Measurements from ENCODE around the gene UQCRFS1. TPM values are rescaled to one million over a fixed set of nuclear protein-coding genes. Genes with fewer than 3 reads are reported as not detected.
"Not testable (repeated sequence)": the region's sequence is repeated elsewhere in the genome, so short reads cannot be mapped to it uniquely, and the experiment has no call there.

UQCRFS1 gene
- total RNA-seq, 3 donors from 2014 or later = 53.7 to 68.8 (median 68.5) TPM

GRCh38 chr19:29212356-29212647 lies 649 bp downstream of the UQCRFS1 start:
- Histone ChIP-seq H3K9me3 (no peaks in the 10 kb centered on the region), H3K4me3 (peak overlapping the region; percentile 95), H3K4me1 (ENCODE audit: low read depth) (peaks cover 23% of the 10 kb centered on the region), H3K36me3 (ENCODE audit: low read depth) (no peaks in the 10 kb centered on the region)
- TF ChIP-seq CTCF (IDR thresholded peaks at IDR 0.05) = no peak
- intact Hi-C loops (cut with DNase I, micrococcal nuclease) = no loop called here
- ATAC-seq (no peak), DNase-seq (no peak)

GRCh38 chr19:29211562-29212355 lies 1.2 kb downstream of the UQCRFS1 start:
- intact Hi-C loops (cut with DNase I, micrococcal nuclease) = no loop called here
- Histone ChIP-seq H3K4me1 (ENCODE audit: low read depth) (peaks cover 23% of the 10 kb centered on the region), H3K36me3 (ENCODE audit: low read depth) (no peaks in the 10 kb centered on the region), H3K9me3 (no peaks in the 10 kb centered on the region), H3K4me3 (peak overlapping the region; percentile 95)
- DNase-seq = peak in 1 of 3 donors; percentile 34
- peak; percentile 3 for ATAC-seq
- no peak for TF ChIP-seq CTCF (IDR thresholded peaks at IDR 0.05)

GRCh38 chr19:29211041-29211440 lies 1.9 kb downstream of the UQCRFS1 start:
- H3K36me3 ChIP-seq (ENCODE audit: low read depth); intact Hi-C loops (cut with DNase I, micrococcal nuclease); ATAC-seq; DNase-seq; H3K4me3 ChIP-seq; H3K9me3 ChIP-seq: not testable (repeated sequence)
- peaks cover 23% of the 10 kb centered on the region for H3K4me1 ChIP-seq (ENCODE audit: low read depth)

GRCh38 chr19:29210502-29210901 lies 2.4 kb downstream of the UQCRFS1 start:
- H3K9me3 ChIP-seq; H3K4me3 ChIP-seq; DNase-seq; ATAC-seq; H3K36me3 ChIP-seq (ENCODE audit: low read depth); intact Hi-C loops (cut with DNase I, micrococcal nuclease): not testable (repeated sequence)
- H3K4me1 ChIP-seq (ENCODE audit: low read depth) = peaks cover 23% of the 10 kb centered on the region

- peaks cover 19% of the 10 kb centered on the region for H3K4me1 ChIP-seq (ENCODE audit: low read depth)
- ATAC-seq; H3K36me3 ChIP-seq (ENCODE audit: low read depth); DNase-seq; intact Hi-C loops (cut with DNase I, micrococcal nuclease); H3K4me3 ChIP-seq; H3K9me3 ChIP-seq: not testable (repeated sequence)
These were observed 5.4 kb downstream of the UQCRFS1 start for GRCh38 chr19:29207403-29208187.

GRCh38 chr19:29206453-29206852 lies 6.5 kb downstream of the UQCRFS1 start:
- no peak for TF ChIP-seq CTCF (IDR thresholded peaks at IDR 0.05)
- H3K36me3 ChIP-seq (ENCODE audit: low read depth) = no peaks in the 10 kb centered on the region
- ATAC-seq = no peak
- intact Hi-C loops (cut with DNase I, micrococcal nuclease) = no loop called here
- DNase-seq = no peak
- no peaks in the 10 kb centered on the region for H3K9me3 ChIP-seq
- H3K4me1 ChIP-seq (ENCODE audit: low read depth) = peaks cover 15% of the 10 kb centered on the region
- no peak overlapping the region for H3K4me3 ChIP-seq

GRCh38 chr19:29202281-29202680 lies 10.7 kb downstream of the UQCRFS1 start:
- DNase-seq (no peak), ATAC-seq (no peak)
- H3K36me3 ChIP-seq (ENCODE audit: low read depth) = no peaks in the 10 kb centered on the region
- H3K9me3 ChIP-seq = peaks cover 7% of the 10 kb centered on the region
- H3K4me3 ChIP-seq = no peak overlapping the region
- intact Hi-C loops (cut with DNase I, micrococcal nuclease) = no loop called here
- no peak for TF ChIP-seq CTCF (IDR thresholded peaks at IDR 0.05)
- H3K4me1 ChIP-seq (ENCODE audit: low read depth) = no peaks in the 10 kb centered on the region

Measured in mucosa of descending colon (tissue), 3 donors.